OCI-LY7 (cell line): ENCODE results near the gene ANKRD44. TPM values are rescaled to one million over a fixed set of nuclear protein-coding genes. Genes with fewer than 3 reads are reported as not detected.

Experiments used
- BruUV-seq: library from RNA; stranded (reverse); fragments of 400-500 nt; replicated peaks from 2 replicates; lab custom pipeline; 2021; lab: Mats Ljungman, UMichigan
- CTCF ChIA-PET: fragments of 300-600 bp; sonication (Branson Sonifier 250); formaldehyde crosslinking; loops from one replicate; lab custom pipeline; 2022; ENCODE audit warnings: antibody characterized with exemption; ENCODE audit not compliant: unreplicated experiment; lab: Charles Lee
- POLR2A ChIA-PET: fragments of 300-600 bp; sonication (Branson Sonifier 250); formaldehyde crosslinking; loops from one replicate; lab custom pipeline; 2022; ENCODE audit warnings: antibody characterized with exemption; lab: Charles Lee
- DNase-seq: peaks from one replicate; pipeline ENCODE4 v3.0.0-alpha.2; 2015; ENCODE audit warnings: low spot score
- H2AFZ ChIP-seq: fragments of 200-600 bp; sonication (generic), shearing (Covaris generic); 2 replicates; pipeline ENCODE4 v1.6.1; 2014; ENCODE audit warnings: mild to moderate bottlenecking, antibody characterized with exemption, low read length, moderate library complexity
- H3K27ac ChIP-seq: fragments of 200-600 bp; sonication (generic); 2 replicates; pipeline ENCODE4 v1.5.1; 2014; ENCODE audit warnings: mixed run types, low read depth, mild to moderate bottlenecking, moderate library complexity, low read length, inconsistent platforms; ENCODE audit not compliant: poor library complexity, severe bottlenecking
- H3K36me3 ChIP-seq: fragments of 200-600 bp; sonication (generic); 2 replicates; pipeline ENCODE4 v1.6.1; 2014; ENCODE audit warnings: mild to moderate bottlenecking, antibody characterized with exemption, low read length, moderate library complexity, mixed read lengths; ENCODE audit not compliant: insufficient read depth
- H3K4me1 ChIP-seq: fragments of 200-600 bp; sonication (generic); 2 replicates; pipeline ENCODE4 v1.5.1; 2014; ENCODE audit warnings: mild to moderate bottlenecking, low read length; ENCODE audit not compliant: insufficient read depth, poor library complexity, severe bottlenecking
- H3K4me2 ChIP-seq: fragments of 200-600 bp; sonication (generic); 2 replicates; pipeline ENCODE4 v1.6.1; 2014; ENCODE audit warnings: mild to moderate bottlenecking, low read length
- H3K4me3 ChIP-seq: fragments of 200-600 bp; sonication (generic); 2 replicates; pipeline ENCODE4 v1.5.1; 2014; ENCODE audit warnings: mild to moderate bottlenecking, low read depth, low read length; ENCODE audit not compliant: poor library complexity, severe bottlenecking
- H3K79me2 ChIP-seq: fragments of 200-600 bp; sonication (generic); 2 replicates; pipeline ENCODE4 v1.6.1; 2016; ENCODE audit warnings: low read depth, mild to moderate bottlenecking, low read length, moderate library complexity, mixed read lengths; ENCODE audit not compliant: insufficient read depth
- H3K9me2 ChIP-seq: fragments of 200-600 bp; sonication (generic); 2 replicates; pipeline ENCODE4 v1.6.1; 2016; ENCODE audit warnings: mild to moderate bottlenecking, low read length, mixed read lengths; ENCODE audit not compliant: insufficient read depth
- H3K9me3 ChIP-seq: fragments of 200-600 bp; sonication (generic); 2 replicates; pipeline ENCODE4 v1.6.1; 2014; ENCODE audit warnings: mild to moderate bottlenecking, mixed run types, low read length, mixed read lengths
- H4K20me1 ChIP-seq: fragments of 200-600 bp; sonication (generic); 2 replicates; pipeline ENCODE4 v1.6.1; 2014; ENCODE audit warnings: mild to moderate bottlenecking, antibody characterized with exemption, low read length, moderate library complexity, mixed read lengths; ENCODE audit not compliant: insufficient read depth
- CTCF ChIP-seq: fragments of 200-600 bp; sonication (generic); conservative IDR thresholded peaks from 2 replicates; pipeline ENCODE4 v1.5.1; 2014; ENCODE audit warnings: mild to moderate bottlenecking, antibody characterized with exemption, low read length, moderate library complexity, mixed read lengths
- EZH2phosphoT487 ChIP-seq: fragments of 200-600 bp; sonication (generic); IDR thresholded peaks from 2 replicates; pipeline ENCODE4 v1.6.1; 2018; ENCODE audit warnings: low read depth, borderline replicate concordance, mild to moderate bottlenecking, mixed run types, antibody characterized with exemption, low read length, moderate library complexity, mixed read lengths
- intact Hi-C: fragments of 100-400 bp; cut with micrococcal nuclease; formaldehyde crosslinking; loops from one replicate; pipeline ENCODE4 v1.10.0; 2022; ENCODE audit not compliant: unreplicated experiment
- total RNA-seq, 2 experiments: library from RNA; depleted of rRNA in 1 of 2; stranded (reverse); fragments of >200 nt in 1 of 2; shearing (Covaris generic) in 1 of 2; gene quantifications; 2 replicates each; pipeline ENCODE4 v1.2.3, GENCODE V29; 2014 to 2022

ANKRD44 gene
- total RNA-seq, 2 experiments from 2014 or later = 69.4 to 73.7 TPM

GRCh38 chr2:197311421-197312033, 947 bp upstream of the ANKRD44 start:
- H2AFZ ChIP-seq = peak overlapping the region; percentile 85
- ChIA-PET CTCF (interaction anchor here (0.6 to 1.7 kb wide), 8 partner anchors 39 to 198 kb away, joined by 3 to 6 read pairs (median 4); no protein-coding TSS in a partner anchor), POLR2A (interaction anchor here (0.6 to 6.2 kb wide), 16 partner anchors 11 to 284 kb away, joined by 3 to 69 read pairs (median 4); no protein-coding TSS in a partner anchor)
- no peaks in the 10 kb centered on the region for H4K20me1 ChIP-seq
- H3K36me3 ChIP-seq = no peaks in the 10 kb centered on the region
- DNase-seq = no peak
- no peaks in the 10 kb centered on the region for H3K9me2 ChIP-seq
- peak overlapping the region; percentile 81 for H3K4me2 ChIP-seq
- peaks cover 35% of the 10 kb centered on the region for H3K79me2 ChIP-seq
- TF ChIP-seq CTCF (no peak), EZH2phosphoT487 (no peak)
- peak overlapping the region; percentile 92 for H3K4me3 ChIP-seq
- peak overlapping the region; percentile 50 for H3K27ac ChIP-seq
- H3K9me3 ChIP-seq = no peaks in the 10 kb centered on the region
- H3K4me1 ChIP-seq = peaks cover 46% of the 10 kb centered on the region
- BruUV-seq = TSS peak; percentile 69
- intact Hi-C loops = loop anchor here (2.0 to 5.0 kb wide), 2 partner anchors 66 to 159 kb away; no protein-coding TSS in a partner anchor

- peaks cover 51% of the 10 kb centered on the region for H3K4me1 ChIP-seq
- TF ChIP-seq CTCF = no peak
- intact Hi-C loops = loop anchor here (1.0 to 5.0 kb wide), 5 partner anchors 66 to 198 kb away; no protein-coding TSS in a partner anchor
- H3K9me3 ChIP-seq = no peaks in the 10 kb centered on the region
- H3K9me2 ChIP-seq = no peaks in the 10 kb centered on the region
- H3K36me3 ChIP-seq = no peaks in the 10 kb centered on the region
- POLR2A ChIA-PET = interaction anchor here (0.7 to 6.2 kb wide), 13 partner anchors 11 to 284 kb away, joined by 3 to 69 read pairs (median 4); no protein-coding TSS in a partner anchor
- H3K79me2 ChIP-seq = peaks cover 40% of the 10 kb centered on the region
- peak overlapping the region; percentile 50 for H3K27ac ChIP-seq
- H3K4me2 ChIP-seq = peak overlapping the region; percentile 81
- peak overlapping the region; percentile 85 for H2AFZ ChIP-seq
- peak overlapping the region; percentile 92 for H3K4me3 ChIP-seq
- no peak for DNase-seq
- CTCF ChIA-PET = interaction anchor here (0.5 to 1.7 kb wide), 6 partner anchors 18 to 198 kb away, joined by 3 to 6 read pairs (median 4); no protein-coding TSS in a partner anchor
- no TSS peak for BruUV-seq
- no peaks in the 10 kb centered on the region for H4K20me1 ChIP-seq
Measured at GRCh38 chr2:197310987-197311420, 424 bp upstream of the ANKRD44 start.
